Activated naive CD4-positive, alpha-beta T cell treated with anti-CD3 and anti-CD28 coated beads, Interleukin-2, amount 50 U/mL, for 24 hours (primary cell): Measurements from ENCODE around the gene FBXO46.

ENCODE experiments used
- H3K27ac Mint-ChIP-seq: one replicate; pipeline ENCODE4 v1.8.0; 2021; ENCODE audit warnings: mild to moderate bottlenecking, mixed read lengths
- H3K27me3 Mint-ChIP-seq: one replicate; pipeline ENCODE4 v1.8.0; 2021; ENCODE audit warnings: mixed read lengths
- H3K36me3 Mint-ChIP-seq: one replicate; pipeline ENCODE4 v1.8.0; 2021; ENCODE audit warnings: mixed read lengths
- H3K4me1 Mint-ChIP-seq: one replicate; pipeline ENCODE4 v1.8.0; 2021; ENCODE audit warnings: mixed read lengths
- H3K4me3 Mint-ChIP-seq: one replicate; pipeline ENCODE4 v1.8.0; 2021; ENCODE audit warnings: mild to moderate bottlenecking, mixed read lengths
- H3K9me3 Mint-ChIP-seq: one replicate; pipeline ENCODE4 v1.8.0; 2021; ENCODE audit warnings: mixed read lengths

FBXO46 gene

GRCh38 chr19:45716359-45717130, 14.2 kb downstream of the FBXO46 start:
- H3K4me3 Mint-ChIP-seq = peak overlapping the region; percentile 96
- peaks cover 46% of the 10 kb centered on the region for H3K4me1 Mint-ChIP-seq
- H3K36me3 Mint-ChIP-seq = peaks cover 13% of the 10 kb centered on the region
- peak overlapping the region; percentile 97 for H3K27ac Mint-ChIP-seq
- H3K27me3 Mint-ChIP-seq = no peaks in the 10 kb centered on the region
- no peaks in the 10 kb centered on the region for H3K9me3 Mint-ChIP-seq

GRCh38 chr19:45715139-45715538, 15.6 kb downstream of the FBXO46 start:
- Mint-ChIP-seq H3K4me3 (peak overlapping the region; percentile 96), H3K9me3 (no peaks in the 10 kb centered on the region), H3K4me1 (peaks cover 53% of the 10 kb centered on the region), H3K36me3 (peaks cover 14% of the 10 kb centered on the region), H3K27me3 (no peaks in the 10 kb centered on the region), H3K27ac (peak overlapping the region; percentile 46)

- Mint-ChIP-seq H3K27ac (no peak overlapping the region), H3K9me3 (no peaks in the 10 kb centered on the region), H3K4me1 (peaks cover 50% of the 10 kb centered on the region)
Observed at GRCh38 chr19:45713141-45713540, 17.6 kb downstream of the FBXO46 start.

GRCh38 chr19:45712699-45713067, 18.0 kb downstream of the FBXO46 start:
- H3K36me3 Mint-ChIP-seq = peaks cover 4% of the 10 kb centered on the region
- no peaks in the 10 kb centered on the region for H3K9me3 Mint-ChIP-seq
- peaks cover 47% of the 10 kb centered on the region for H3K4me1 Mint-ChIP-seq
- no peak overlapping the region for H3K27ac Mint-ChIP-seq
- H3K4me3 Mint-ChIP-seq = no peak overlapping the region
- no peaks in the 10 kb centered on the region for H3K27me3 Mint-ChIP-seq

More at GRCh38 chr19:45713141-45713540, 17.6 kb downstream of the FBXO46 start:
- no peak overlapping the region for H3K4me3 Mint-ChIP-seq
- no peaks in the 10 kb centered on the region for H3K27me3 Mint-ChIP-seq
- H3K36me3 Mint-ChIP-seq = peaks cover 4% of the 10 kb centered on the region

GRCh38 chr19:45711851-45712698, 18.6 kb downstream of the FBXO46 start:
- H3K27me3 Mint-ChIP-seq = no peaks in the 10 kb centered on the region
- H3K9me3 Mint-ChIP-seq = no peaks in the 10 kb centered on the region
- H3K4me3 Mint-ChIP-seq = no peak overlapping the region
- no peak overlapping the region for H3K27ac Mint-ChIP-seq
- peaks cover 4% of the 10 kb centered on the region for H3K36me3 Mint-ChIP-seq
- peaks cover 41% of the 10 kb centered on the region for H3K4me1 Mint-ChIP-seq

- Mint-ChIP-seq H3K36me3 (peaks cover 4% of the 10 kb centered on the region), H3K27me3 (no peaks in the 10 kb centered on the region), H3K4me1 (peaks cover 33% of the 10 kb centered on the region), H3K4me3 (no peak overlapping the region), H3K9me3 (no peaks in the 10 kb centered on the region), H3K27ac (peak overlapping the region; percentile 62)
Observed at GRCh38 chr19:45710356-45711130, 20.2 kb downstream of the FBXO46 start.

GRCh38 chr19:45705710-45706415, 24.8 kb downstream of the FBXO46 start:
- Mint-ChIP-seq H3K4me3 (no peak overlapping the region), H3K9me3 (no peaks in the 10 kb centered on the region), H3K27me3 (no peaks in the 10 kb centered on the region), H3K4me1 (peaks cover 16% of the 10 kb centered on the region), H3K27ac (no peak overlapping the region), H3K36me3 (peaks cover 6% of the 10 kb centered on the region)

GRCh38 chr19:45705115-45705514, 25.6 kb downstream of the FBXO46 start:
- peaks cover 9% of the 10 kb centered on the region for H3K4me1 Mint-ChIP-seq
- H3K27me3 Mint-ChIP-seq = no peaks in the 10 kb centered on the region
- H3K27ac Mint-ChIP-seq = no peak overlapping the region
- no peak overlapping the region for H3K4me3 Mint-ChIP-seq
- H3K36me3 Mint-ChIP-seq = peaks cover 4% of the 10 kb centered on the region
- no peaks in the 10 kb centered on the region for H3K9me3 Mint-ChIP-seq

- Mint-ChIP-seq H3K27ac (no peak overlapping the region), H3K27me3 (no peaks in the 10 kb centered on the region), H3K36me3 (peaks cover 8% of the 10 kb centered on the region), H3K4me3 (no peak overlapping the region), H3K9me3 (no peaks in the 10 kb centered on the region), H3K4me1 (peaks cover 6% of the 10 kb centered on the region)
Observed at GRCh38 chr19:45701676-45702075, 29.0 kb downstream of the FBXO46 start.

- H3K4me3 Mint-ChIP-seq = peak overlapping the region; percentile 94
- H3K9me3 Mint-ChIP-seq = no peaks in the 10 kb centered on the region
- peaks cover 14% of the 10 kb centered on the region for H3K36me3 Mint-ChIP-seq
- H3K4me1 Mint-ChIP-seq = peaks cover 30% of the 10 kb centered on the region
- no peaks in the 10 kb centered on the region for H3K27me3 Mint-ChIP-seq
- peak overlapping the region; percentile 92 for H3K27ac Mint-ChIP-seq
Observed at GRCh38 chr19:45693106-45693788, 37.4 kb downstream of the FBXO46 start.

GRCh38 chr19:45692187-45693105, 38.2 kb downstream of the FBXO46 start, which contains the start of gene QPCTL:
Gene QPCTL (plus strand): TSS chr19:45692666. CDS start chr19:45692704, 38 bp downstream.
- Mint-ChIP-seq H3K9me3 (no peaks in the 10 kb centered on the region), H3K4me3 (peak within 1 kb of the TSS; percentile 94), H3K36me3 (peaks cover 12% of the 10 kb centered on the region), H3K4me1 (peaks cover 25% of the 10 kb centered on the region), H3K27me3 (no peaks in the 10 kb centered on the region), H3K27ac (peak within 1 kb of the TSS; percentile 99)

GRCh38 chr19:45691516-45692186, 39.0 kb downstream of the FBXO46 start, which contains the start of gene SNRPD2:
Gene SNRPD2 (minus strand): TSS chr19:45691953. CDS start chr19:45691888, 65 bp downstream.
- H3K4me3 Mint-ChIP-seq = peak within 1 kb of the TSS; percentile 94
- H3K36me3 Mint-ChIP-seq = peaks cover 12% of the 10 kb centered on the region
- H3K4me1 Mint-ChIP-seq = peaks cover 24% of the 10 kb centered on the region
- no peaks in the 10 kb centered on the region for H3K9me3 Mint-ChIP-seq
- H3K27me3 Mint-ChIP-seq = no peaks in the 10 kb centered on the region
- H3K27ac Mint-ChIP-seq = peak within 1 kb of the TSS; percentile 99

GRCh38 chr19:45687599-45687998, 43.1 kb downstream of the FBXO46 start:
- Mint-ChIP-seq H3K36me3 (peaks cover 9% of the 10 kb centered on the region), H3K4me1 (peaks cover 22% of the 10 kb centered on the region), H3K4me3 (no peak overlapping the region), H3K9me3 (no peaks in the 10 kb centered on the region), H3K27ac (no peak overlapping the region), H3K27me3 (no peaks in the 10 kb centered on the region)
